Activated T-helper 9 cell treated with anti-CD3 and anti-CD28 coated beads, Interleukin-2, amount 50 U/mL, for 16 hours (primary cell): Measurements from ENCODE around the gene ACVR1B.

Experiments used
- DNase-seq: peaks from one replicate; pipeline ENCODE4 v3.0.0-alpha.2; 2020; ENCODE audit warnings: low read depth

ACVR1B gene

GRCh38 chr12:52023182-52023975, 71.9 kb downstream of the ACVR1B start:
- peak; percentile 87 for DNase-seq

DNA sequence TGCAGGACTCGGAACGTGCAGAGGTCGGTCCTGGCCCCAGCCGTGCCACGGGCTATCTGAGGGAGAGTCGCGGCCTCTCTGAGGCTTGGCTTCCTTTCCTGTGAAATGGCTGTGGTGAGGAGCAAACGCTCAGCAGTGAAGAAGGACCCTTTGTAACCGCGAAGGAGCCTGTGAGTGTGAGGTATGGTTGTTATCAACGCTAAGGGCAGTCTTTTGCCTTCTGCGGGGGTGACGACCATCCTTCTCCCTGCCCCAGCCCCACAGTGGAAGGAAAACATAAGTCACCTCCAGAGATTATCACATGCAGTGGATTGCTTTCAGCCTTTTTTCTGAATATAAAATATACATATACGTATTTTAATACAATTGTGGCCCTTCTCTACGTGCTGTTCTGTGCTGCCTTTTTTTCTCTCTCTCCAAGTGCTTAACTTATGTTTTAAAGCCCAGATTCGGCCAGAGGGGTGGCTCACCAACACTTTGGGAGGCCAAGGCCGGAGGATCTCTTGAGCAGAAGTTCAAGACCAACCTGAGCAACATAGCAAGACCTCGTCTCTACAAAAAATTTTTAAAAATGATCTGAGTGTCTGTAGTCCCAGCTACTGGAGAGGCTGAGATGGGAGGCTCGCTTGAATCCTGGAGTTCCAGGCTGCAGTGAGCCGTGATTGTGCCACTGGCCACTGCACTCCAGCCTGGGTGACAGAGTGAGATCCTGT, 72.6 kb downstream of the ACVR1B start:
- DNase-seq: no peak

DNA sequence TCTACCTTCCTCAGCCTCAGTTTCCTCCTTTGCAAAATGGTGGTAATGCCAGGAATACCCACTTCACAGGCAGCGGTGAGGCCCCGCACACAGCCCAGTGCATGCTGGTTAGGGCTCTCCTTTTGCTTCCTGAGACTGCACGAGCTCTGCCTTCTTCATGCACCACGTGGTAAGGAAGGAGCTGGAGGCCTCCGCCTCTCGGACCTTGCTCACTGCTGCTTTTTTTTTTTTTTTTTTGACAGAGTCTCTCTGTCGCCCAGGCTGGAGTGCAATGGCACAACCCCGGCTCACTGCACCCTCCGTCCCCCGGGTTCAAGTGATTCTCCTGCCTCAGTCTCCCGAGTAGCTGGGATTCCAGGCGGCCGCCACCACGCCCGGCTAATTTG, 73.3 kb downstream of the ACVR1B start:
- DNase-seq: no peak

GRCh38 chr12:52026263-52026662, 74.8 kb downstream of the ACVR1B start:
- DNase-seq: no peak

DNA sequence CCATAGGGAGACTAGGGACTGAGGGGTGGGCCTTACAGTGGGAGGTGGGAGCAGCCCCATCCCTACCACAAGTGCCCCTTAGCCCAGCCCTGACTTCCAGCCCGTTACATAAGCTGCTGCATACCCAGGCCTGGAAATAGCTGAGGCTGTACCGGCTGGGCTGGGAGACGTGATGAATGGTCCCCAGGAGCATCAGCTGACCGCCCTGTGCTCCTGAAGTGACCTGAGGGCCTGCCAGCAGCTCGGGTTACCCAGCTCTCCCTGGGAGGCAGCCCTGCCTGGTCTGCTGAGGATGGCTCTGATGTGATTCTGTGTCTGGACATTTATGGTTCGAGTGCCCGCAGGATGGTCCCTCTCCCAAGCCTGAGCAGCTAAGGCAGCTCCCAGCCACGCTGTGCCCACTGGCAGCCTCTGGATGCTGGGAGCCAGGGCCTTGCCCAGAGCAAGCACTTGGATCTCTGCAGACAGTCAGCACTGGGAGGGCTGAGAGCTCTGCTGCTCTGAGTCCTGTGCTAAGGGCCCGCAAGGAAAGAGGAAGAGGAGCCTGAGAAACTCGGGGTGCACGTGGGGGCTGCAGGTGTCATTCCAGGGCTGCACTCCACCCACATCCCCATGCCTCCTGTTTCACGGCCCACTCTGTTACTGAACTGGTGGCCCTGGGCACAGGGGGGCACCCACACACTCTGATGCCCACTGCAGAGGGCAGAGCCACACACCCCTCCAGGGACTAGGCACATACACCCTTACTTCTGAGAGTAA, 75.8 kb downstream of the ACVR1B start:
- DNase-seq: no peak

GRCh38 chr12:52029685-52030084, 78.2 kb downstream of the ACVR1B start:
- no peak for DNase-seq

GRCh38 chr12:52032446-52032803, 80.9 kb downstream of the ACVR1B start:
- DNase-seq: no peak

- peak; percentile 84 for DNase-seq
Observed at GRCh38 chr12:52032804-52033445, 81.4 kb downstream of the ACVR1B start.

- DNase-seq: no peak
Observed at GRCh38 chr12:52033446-52034140, 82.1 kb downstream of the ACVR1B start.

- DNase-seq: no peak
Observed at GRCh38 chr12:52035190-52035589, 83.7 kb downstream of the ACVR1B start.

DNA sequence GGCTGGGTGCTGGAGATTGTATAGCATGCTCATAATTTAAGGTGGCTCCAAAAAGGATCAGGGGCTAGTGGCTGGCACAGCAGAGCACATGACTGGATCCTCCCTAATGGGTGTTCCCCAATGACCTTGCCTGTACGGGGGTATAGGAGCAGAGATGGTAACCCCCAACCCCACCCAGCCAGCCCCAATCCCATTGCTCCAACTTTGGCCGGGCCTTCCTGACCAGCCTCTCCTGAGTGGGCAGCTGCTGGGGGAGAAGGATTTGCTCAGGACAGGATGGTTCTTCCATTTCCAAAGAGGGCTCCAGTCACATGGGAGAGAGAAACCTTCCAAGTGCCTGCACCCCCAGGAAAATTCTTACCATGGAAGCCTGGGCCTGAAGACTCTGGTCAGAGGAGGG, 84.4 kb downstream of the ACVR1B start:
- DNase-seq: no peak

GRCh38 chr12:52036587-52037171, 85.2 kb downstream of the ACVR1B start:
- DNase-seq: peak; percentile 75

DNA sequence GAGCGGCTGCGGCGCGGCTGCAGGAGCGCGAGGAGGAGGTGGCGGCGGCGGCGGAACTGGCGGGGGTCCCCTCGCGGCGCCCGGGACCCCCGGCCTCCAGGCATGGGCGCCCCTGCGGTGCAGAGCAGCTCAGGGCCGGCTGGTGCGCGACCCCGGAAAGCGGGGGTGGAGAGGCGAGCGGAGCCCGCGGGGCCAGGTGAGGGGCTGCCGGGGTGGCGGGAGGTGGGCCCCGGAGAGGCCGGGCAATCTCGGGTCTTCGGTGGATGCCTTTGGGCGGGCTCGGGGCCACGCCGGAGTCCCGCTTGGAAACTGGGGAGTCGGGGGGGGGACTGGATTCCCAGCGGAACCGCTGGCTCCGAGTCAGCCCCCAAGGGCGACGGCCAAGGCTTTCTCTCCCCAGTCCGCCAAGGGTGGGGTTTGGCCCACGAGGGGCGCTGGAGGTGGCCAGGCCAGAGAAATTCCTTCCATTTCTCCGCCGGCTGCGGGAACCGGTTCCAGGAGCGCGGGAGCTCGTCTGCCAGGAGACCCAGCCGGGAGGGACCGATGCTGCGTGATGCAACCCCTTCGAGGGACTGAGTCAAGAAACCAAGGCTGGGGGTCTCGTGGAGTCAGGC, 85.9 kb downstream of the ACVR1B start:
- no peak for DNase-seq

GRCh38 chr12:52038447-52038846, 86.9 kb downstream of the ACVR1B start:
- DNase-seq: no peak

GRCh38 chr12:52041035-52041434, 89.5 kb downstream of the ACVR1B start:
- no peak for DNase-seq

DNA sequence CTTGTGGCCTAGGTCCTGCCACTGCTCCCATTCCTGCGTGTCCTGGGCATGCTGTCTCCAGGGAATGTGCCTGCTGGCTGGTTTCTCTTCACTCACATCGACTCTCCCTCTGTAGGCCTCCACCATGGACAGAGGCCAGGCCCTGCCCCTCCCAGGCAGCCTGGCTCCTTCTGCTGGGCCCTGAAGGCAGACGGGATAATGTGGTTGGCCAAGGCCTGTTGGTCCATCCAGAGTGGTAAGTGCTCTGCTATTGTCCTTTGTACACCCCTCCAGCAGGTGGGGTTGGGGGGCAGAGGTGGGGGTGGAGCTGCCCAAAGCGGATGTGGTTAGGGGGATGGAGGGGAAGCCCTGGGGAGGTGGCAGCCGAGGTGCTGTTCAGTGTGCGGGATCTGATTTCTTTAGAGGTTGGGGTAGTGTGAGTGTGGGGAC, 90.2 kb downstream of the ACVR1B start:
- DNase-seq: no peak

GRCh38 chr12:52042706-52043385, 91.3 kb downstream of the ACVR1B start:
- no peak for DNase-seq

GRCh38 chr12:52043386-52044212, 92.1 kb downstream of the ACVR1B start:
- DNase-seq: no peak

DNA sequence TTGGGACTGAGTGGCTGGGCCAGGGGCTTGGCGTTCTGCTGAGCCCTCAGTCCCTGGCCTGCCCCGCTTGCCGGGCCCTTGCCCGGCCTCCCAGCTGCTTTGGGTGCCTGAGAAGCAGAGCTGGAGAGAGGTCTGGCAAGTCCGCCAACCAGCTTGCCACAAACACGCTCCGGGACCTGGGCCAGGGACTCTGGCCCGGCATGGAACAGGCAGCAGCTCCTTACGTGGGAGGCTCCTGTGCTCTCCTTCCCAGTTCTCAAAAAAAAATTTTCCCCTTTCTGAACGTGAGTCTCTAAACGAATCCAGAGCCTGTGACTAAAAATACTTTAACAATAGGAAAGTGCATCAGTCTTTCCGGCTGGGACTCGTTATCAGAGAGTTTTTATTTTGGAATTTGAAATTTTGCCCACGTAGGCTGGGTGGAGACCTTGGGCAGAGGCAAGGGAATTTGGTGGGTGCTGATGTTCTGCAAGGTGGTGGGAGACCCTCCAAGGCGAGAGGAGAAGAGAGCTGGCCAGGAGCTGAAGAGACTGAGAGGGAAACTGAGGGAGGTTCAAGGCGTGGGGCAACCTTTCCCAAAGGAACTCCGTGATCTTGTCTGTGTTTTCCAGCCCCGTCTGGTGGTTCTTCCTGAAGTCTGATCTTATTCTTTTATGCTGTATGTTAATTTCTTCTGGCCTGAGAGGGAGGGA, 92.9 kb downstream of the ACVR1B start:
- no peak for DNase-seq
